HepG2 (cell line): ENCODE measurements around the gene BCAS1. TPM values are rescaled to one million over a fixed set of nuclear protein-coding genes. Genes with fewer than 3 reads are reported as not detected.

Experiments used
- ATF2 ChIP-seq: sonication (generic); formaldehyde crosslinking; IDR thresholded peaks from 2 replicates; pipeline ENCODE4 v1.4.0; 2020; ENCODE audit warnings: missing genetic modification reagents
- FOXA3 ChIP-seq: IDR thresholded peaks from 2 replicates; pipeline ENCODE4 v1.6.1; 2016; ENCODE audit warnings: missing genetic modification reagents, missing compliant biosample characterization
- GTF3A ChIP-seq: sonication (generic); formaldehyde crosslinking; conservative IDR thresholded peaks from 2 replicates; pipeline ENCODE4 v1.4.0; 2020; ENCODE audit warnings: mild to moderate bottlenecking, missing genetic modification reagents
- HMG20A ChIP-seq: IDR thresholded peaks from 2 replicates; pipeline ENCODE4 v1.6.1; 2016; ENCODE audit warnings: borderline replicate concordance
- IRF2 ChIP-seq: IDR thresholded peaks from 2 replicates; pipeline ENCODE4 v1.6.1; 2018; ENCODE audit warnings: missing genetic modification reagents, missing compliant biosample characterization
- KDM1A ChIP-seq: IDR thresholded peaks from 2 replicates; pipeline ENCODE4 v1.6.1; 2016; ENCODE audit warnings: missing compliant biosample characterization
- MAZ ChIP-seq, 2 experiments: sonication (generic) in 1 of 2; formaldehyde crosslinking in 1 of 2; IDR thresholded peaks; 2 replicates each; pipeline versions ENCODE4 v1.5.0 to v1.6.1; 2012 to 2020; ENCODE audit warnings: low read depth in 2 of 2, mild to moderate bottlenecking in 2 of 2, borderline replicate concordance in 1 of 2, improper control_type of control experiment in 1 of 2, low read length in 1 of 2, missing genetic modification reagents in 1 of 2, moderate library complexity in 1 of 2
- MIER2 ChIP-seq: IDR thresholded peaks from 2 replicates; pipeline ENCODE4 v1.6.1; 2016; ENCODE audit warnings: missing biosample characterization, missing genetic modification reagents
- MLLT10 ChIP-seq: sonication (generic); formaldehyde crosslinking; IDR thresholded peaks from 2 replicates; pipeline ENCODE4 v1.4.0; 2020; ENCODE audit warnings: missing genetic modification reagents
- SIN3B ChIP-seq: fragments of 150-350 bp; IDR thresholded peaks from 2 replicates; pipeline ENCODE4 v1.6.1; 2014; ENCODE audit warnings: low read length
- THAP8 ChIP-seq: sonication (generic); formaldehyde crosslinking; IDR thresholded peaks from 2 replicates; pipeline ENCODE4 v1.5.1; 2020; ENCODE audit warnings: missing genetic modification reagents, mild to moderate bottlenecking, borderline replicate concordance
- ZNF296 ChIP-seq: sonication (generic); formaldehyde crosslinking; conservative IDR thresholded peaks from 2 replicates; pipeline ENCODE4 v1.5.0; 2020; ENCODE audit warnings: mild to moderate bottlenecking, missing genetic modification reagents
- ZNF549 ChIP-seq: sonication (generic); formaldehyde crosslinking; IDR thresholded peaks from 2 replicates; pipeline ENCODE4 v1.5.0; 2020; ENCODE audit warnings: missing genetic modification reagents
- ZNF629 ChIP-seq: sonication (generic); formaldehyde crosslinking; conservative IDR thresholded peaks from 2 replicates; pipeline ENCODE4 v1.5.0; 2020; ENCODE audit warnings: missing genetic modification reagents
- ZNF646 ChIP-seq: sonication (generic); formaldehyde crosslinking; IDR thresholded peaks from 2 replicates; pipeline ENCODE4 v1.9.0; 2021; ENCODE audit warnings: mild to moderate bottlenecking, missing genetic modification reagents
- ZNF761 ChIP-seq: sonication (generic); formaldehyde crosslinking; conservative IDR thresholded peaks from 2 replicates; pipeline ENCODE4 v1.4.0; 2020; ENCODE audit warnings: mild to moderate bottlenecking, missing genetic modification reagents
- ZNF781 ChIP-seq: sonication (generic); formaldehyde crosslinking; IDR thresholded peaks from 2 replicates; pipeline ENCODE4 v1.5.1; 2020; ENCODE audit warnings: borderline replicate concordance, mild to moderate bottlenecking, missing genetic modification reagents; ENCODE audit errors: not compliant biosample characterization
- polyA plus RNA-seq, 8 experiments: library from polyadenylated mRNA; depleted of rRNA in 3 of 8; stranded (reverse) in 7 of 8; unstranded in 1 of 8; fragments of >200 nt; fragmentation: Illumina TruSeq in 4 of 8; extraction: Trizol in 4 of 8; gene quantifications; 2 replicates each; pipeline versions ENCODE4 v1.2.1 to v1.2.3, GENCODE V29; 2011 to 2016; ENCODE audit warnings: low read depth in 4 of 8, missing spikeins in 1 of 8, mixed read lengths in 1 of 8; ENCODE audit not compliant: insufficient read depth in 1 of 8
- total RNA-seq, 5 experiments: library from RNA; depleted of rRNA; stranded (reverse); fragments of >200 nt; fragmentation: Illumina TruSeq; extraction: Trizol; gene quantifications; 2 replicates each; pipeline ENCODE4 v1.2.3, GENCODE V29; 2016; ENCODE audit warnings: low read depth in 1 of 5
- TF ChIP-seq, protein P1 (sequence below): IDR thresholded peaks from 2 replicates; pipeline ENCODE4 v1.6.1; 2012; ENCODE audit warnings: low read depth, low read length, improper control_type of control experiment

BCAS1 gene
- total and polyA plus RNA-seq, 2 of the 13 experiments (the other 11 are each of a cell fraction or from before 2014, with no cell fraction given) = 0.55 to 0.91 TPM

DNA sequence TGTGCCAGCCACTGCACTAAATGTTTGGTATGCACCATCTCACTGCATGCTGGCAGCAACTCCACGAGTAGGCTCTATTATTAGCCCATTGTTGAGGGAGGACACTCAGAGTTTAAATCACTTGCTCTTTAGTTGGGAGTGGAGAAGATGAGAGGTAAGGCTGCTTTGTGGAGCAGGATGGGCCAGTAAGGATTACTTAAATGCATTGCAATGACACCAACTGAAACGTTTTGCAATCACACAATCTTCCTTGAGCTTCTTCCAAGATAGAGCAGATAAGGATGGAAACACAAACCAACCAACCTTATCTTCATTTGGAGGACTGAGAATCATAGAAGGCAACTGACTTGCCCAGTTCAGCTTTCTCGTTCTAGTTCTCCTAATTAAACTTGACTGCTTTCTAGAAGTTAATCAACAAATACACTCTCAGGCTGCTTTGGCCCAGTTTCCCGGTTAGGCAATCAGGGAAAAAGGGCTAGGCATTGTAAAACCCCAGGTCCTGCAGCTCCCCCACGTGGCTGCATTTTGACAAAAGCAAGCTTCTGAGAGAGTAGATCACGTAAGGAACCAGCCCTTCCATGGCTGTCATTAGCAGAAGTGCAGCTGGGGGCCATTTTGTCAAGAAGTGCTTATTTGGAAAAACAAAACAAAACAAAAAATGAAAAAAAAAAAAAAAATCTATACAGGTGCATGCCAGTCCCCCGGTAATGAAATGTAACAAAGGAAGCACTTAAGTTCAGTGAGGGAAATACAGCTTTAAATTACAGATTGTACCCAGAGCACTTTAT lies 130.6 kb downstream of the BCAS1 start (continued):
- TF ChIP-seq ZNF646 (CRISPR knock-in tag) (0 out of 2 replicates have a peak, but pooled peaks have one; percentile 45), ATF2 (CRISPR knock-in tag) (no peak; the same call in 1 of the 2 replicates), ZNF629 (CRISPR knock-in tag) (no peak), GTF3A (CRISPR knock-in tag) (no peak), ZNF296 (CRISPR knock-in tag) (no peak), IRF2 (CRISPR knock-in tag) (peak; percentile 88), ZNF549 (CRISPR knock-in tag) (no peak), MAZ (IDR thresholded peaks at IDR 0.05; ENCODE audit: borderline replicate concordance, low read depth, low read length) (no peak; the same call in 1 of the 2 replicates), MAZ (CRISPR knock-in tag; IDR thresholded peaks at IDR 0.05; ENCODE audit: low read depth) (peak; percentile 64), HMG20A (no peak), MLLT10 (no peak), ZNF761 (CRISPR knock-in tag) (0 out of 2 replicates have a peak, but pooled peaks have one; percentile 19), SIN3B (0 out of 2 replicates have a peak, but pooled peaks have one; percentile 52), THAP8 (CRISPR knock-in tag) (no peak), FOXA3 (CRISPR knock-in tag) (peak; percentile 65), MIER2 (no peak), ZNF781 (CRISPR knock-in tag) (peak; percentile 82), KDM1A (no peak)
- TF ChIP-seq, protein P1, sequence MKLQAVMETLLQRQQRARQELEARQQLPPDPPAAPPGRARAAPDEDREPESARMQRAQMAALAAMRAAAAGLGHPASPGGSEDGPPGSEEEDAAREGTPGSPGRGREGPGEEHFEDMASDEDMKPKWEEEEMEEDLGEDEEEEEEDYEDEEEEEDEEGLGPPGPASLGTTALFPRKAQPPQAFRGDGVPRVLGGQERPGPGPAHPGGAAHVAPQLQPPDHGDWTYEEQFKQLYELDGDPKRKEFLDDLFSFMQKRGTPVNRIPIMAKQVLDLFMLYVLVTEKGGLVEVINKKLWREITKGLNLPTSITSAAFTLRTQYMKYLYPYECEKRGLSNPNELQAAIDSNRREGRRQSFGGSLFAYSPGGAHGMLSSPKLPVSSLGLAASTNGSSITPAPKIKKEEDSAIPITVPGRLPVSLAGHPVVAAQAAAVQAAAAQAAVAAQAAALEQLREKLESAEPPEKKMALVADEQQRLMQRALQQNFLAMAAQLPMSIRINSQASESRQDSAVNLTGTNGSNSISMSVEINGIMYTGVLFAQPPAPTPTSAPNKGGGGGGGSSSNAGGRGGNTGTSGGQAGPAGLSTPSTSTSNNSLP = peak; percentile 79; the same call in 1 of the 2 replicates
